Astrocyte of the spinal cord (primary cell): Measurements from ENCODE around the gene FAM20B.
"Not testable (repeated sequence)": the region's sequence is repeated elsewhere in the genome, so short reads cannot be mapped to it uniquely, and the experiment has no call there.

Experiments
- DNase-seq: peaks from one replicate; pipeline ENCODE4 v3.0.0; 2011; ENCODE audit warnings: low read depth, low spot score
- H3K4me3 ChIP-seq: 2 replicates; pipeline ENCODE4 v1.5.1; 2011; ENCODE audit warnings: low read depth, mild to moderate bottlenecking, low read length, moderate library complexity
- CTCF ChIP-seq: IDR thresholded peaks from 2 replicates; pipeline ENCODE4 v1.5.1; 2012; ENCODE audit warnings: low read depth, mild to moderate bottlenecking, low read length, inconsistent platforms
- in situ Hi-C: cut with HindIII; loops from 2 replicates; pipeline ENCODE4 v1.10.0; 2017; ENCODE audit warnings: low sequenced_read_pairs

The FAM20B gene

DNA sequence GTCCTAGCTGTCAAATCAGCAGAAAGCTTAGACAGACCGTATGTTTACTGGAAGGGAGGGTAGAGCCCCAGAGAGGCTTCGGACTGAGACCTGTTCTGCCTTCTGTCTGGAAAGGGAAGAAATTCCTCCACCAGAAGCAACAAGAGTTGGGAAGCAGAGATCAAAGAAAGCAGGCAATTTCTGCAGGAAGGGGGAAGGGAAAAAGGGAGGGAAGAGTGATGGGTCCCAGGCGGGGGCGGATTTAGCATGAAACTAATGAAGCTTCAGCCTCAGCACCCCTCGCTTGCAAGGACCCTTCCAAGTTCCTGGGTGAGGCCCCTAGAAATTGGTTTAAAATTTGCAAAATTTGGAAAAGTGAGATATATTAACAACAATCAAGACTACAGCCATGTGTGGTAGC is 26.6 kb upstream of the FAM20B start:
- in situ Hi-C loops: no loop called here
- TF ChIP-seq CTCF: no peak
- no peak overlapping the region for H3K4me3 ChIP-seq
- DNase-seq: no peak

GRCh38 chr1:179001451-179001850 is 24.2 kb upstream of the FAM20B start:
- in situ Hi-C loops: no loop called here
- no peak for DNase-seq
- no peak for TF ChIP-seq CTCF

GRCh38 chr1:179002064-179002463 is 23.6 kb upstream of the FAM20B start:
- in situ Hi-C loops, H3K4me3 ChIP-seq, DNase-seq: not testable (repeated sequence)

More at GRCh38 chr1:179001451-179001850, 24.2 kb upstream of the FAM20B start:
- no peak overlapping the region for H3K4me3 ChIP-seq

DNA sequence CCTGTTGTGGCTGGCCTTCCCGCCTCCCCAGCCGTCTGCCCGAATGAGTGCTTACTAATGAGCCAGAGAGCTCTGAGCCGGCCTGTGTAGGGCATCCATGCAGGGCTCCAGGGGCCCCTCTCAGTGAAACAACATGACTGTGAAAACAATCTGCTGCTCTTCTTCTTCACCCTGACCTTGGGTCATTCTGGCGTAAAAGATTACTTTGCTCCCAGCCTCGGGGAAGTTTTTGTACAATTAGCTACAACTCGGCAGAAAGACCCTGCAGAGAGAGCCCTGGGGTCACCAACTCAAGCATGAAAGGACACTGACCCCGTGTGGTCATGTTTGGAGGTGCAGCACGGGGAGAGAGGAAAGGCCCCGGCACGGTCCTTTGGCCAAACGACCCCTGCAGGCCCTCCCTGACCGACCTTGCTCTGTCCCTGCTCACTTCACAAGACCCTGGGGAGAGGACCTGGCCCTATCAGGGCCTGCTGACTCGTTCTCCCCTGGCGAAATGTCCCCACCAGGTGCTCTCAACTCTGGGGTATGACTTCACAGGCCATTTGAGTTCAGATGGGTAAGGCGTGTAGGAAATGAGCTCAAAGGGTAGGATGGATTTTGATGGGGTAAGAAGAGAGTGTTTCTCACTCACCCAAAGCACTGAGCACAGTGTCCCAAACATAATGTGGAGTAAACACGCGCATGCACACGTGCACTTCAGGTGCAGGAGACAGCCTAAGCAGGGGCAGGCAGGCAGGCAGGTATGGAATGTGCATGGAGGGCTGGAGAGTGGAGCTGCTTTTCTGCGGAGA is 22.9 kb upstream of the FAM20B start:
- H3K4me3 ChIP-seq: no peak overlapping the region
- peak; percentile 93 for TF ChIP-seq CTCF
- in situ Hi-C loops: no loop called here
- DNase-seq: peak; percentile 70

DNA sequence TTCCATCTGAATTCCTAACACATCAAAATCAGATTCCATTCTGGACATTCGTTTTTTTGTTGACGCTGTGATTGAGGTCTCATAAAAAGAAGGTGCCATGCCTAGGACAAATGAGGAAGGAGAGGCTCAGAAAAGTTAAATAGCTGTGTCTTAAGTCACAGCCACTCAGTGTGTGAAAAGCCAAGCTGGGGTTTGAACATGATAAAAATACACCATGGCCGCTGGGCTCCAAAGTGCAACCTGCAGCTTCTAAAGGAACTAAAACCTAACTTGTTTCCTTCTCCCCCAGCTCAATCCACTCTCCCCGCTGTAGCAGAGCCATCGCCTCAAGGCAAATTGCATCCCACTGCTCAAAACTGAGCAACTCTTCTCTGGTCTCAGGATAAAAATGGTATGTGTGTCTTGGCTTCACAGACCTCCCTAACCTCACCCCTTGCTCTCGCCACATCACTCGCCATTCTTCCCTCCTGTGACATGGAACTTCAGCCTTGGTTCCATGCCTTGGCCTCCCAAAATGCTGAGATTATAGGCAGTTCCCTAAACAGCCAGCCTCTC is 22.1 kb upstream of the FAM20B start:
- in situ Hi-C loops: no loop called here
- no peak for DNase-seq
- no peak for TF ChIP-seq CTCF
- H3K4me3 ChIP-seq: no peak overlapping the region

GRCh38 chr1:179007233-179007632 is 18.5 kb upstream of the FAM20B start:
- no peak for TF ChIP-seq CTCF
- in situ Hi-C loops: no loop called here
- no peak overlapping the region for H3K4me3 ChIP-seq
- DNase-seq: no peak

DNA sequence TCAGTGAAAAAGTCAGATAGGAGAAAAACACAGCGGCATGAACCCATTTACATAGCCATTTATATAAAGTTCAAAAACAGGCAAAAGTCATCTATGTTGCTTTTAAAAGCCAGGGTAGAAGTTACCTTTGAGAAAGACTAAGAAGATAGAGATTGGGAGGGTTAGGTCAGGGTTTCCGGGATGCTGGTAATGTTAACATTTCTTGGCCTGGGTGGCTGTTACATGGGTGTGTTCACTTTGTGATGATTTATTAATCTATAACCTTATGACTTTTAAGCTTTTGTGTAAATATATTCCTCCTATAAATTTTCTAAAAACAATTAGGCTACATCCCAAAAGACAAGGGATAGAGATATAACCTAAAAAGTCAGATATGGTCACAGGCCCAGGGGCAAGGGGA is 15.0 kb upstream of the FAM20B start:
- no peak for DNase-seq
- TF ChIP-seq CTCF: no peak
- in situ Hi-C loops: no loop called here
- H3K4me3 ChIP-seq: no peak overlapping the region
